ENCODE results near the gene ADGRG6.

Gene ADGRG6

DNA sequence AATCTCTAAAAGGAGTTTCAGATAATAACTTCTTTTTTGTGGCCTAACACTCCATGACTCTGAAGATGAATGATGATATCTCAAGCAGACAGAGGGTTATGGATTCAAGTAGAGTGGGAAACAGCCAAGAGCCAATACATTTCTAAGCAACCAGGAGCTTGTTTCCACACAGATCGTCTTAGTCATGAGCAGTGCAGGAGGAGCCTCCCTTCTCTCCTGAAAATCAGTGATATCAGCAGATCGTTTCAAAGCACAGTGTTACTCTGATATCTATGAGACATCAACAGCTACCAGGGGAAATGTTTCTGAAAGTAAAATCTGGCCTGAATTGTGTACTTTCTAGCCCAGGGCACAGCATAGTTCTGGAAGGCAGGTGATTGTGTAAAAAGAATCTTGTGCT, 11.5 kb downstream of the ADGRG6 start:
- no peak for DNase-seq (ENCODE audit: low read depth)

GRCh38 chr6:142316791-142317368, 15.1 kb downstream of the ADGRG6 start:
- TF ChIP-seq CTCF (IDR thresholded peaks at IDR 0.05; ENCODE audit: low read depth, low read length, missing control alignments): no peak
- H3K4me3 ChIP-seq (ENCODE audit: low read depth, low read length): no peak overlapping the region
- in situ Hi-C loops (cut with HindIII; ENCODE audit: low sequenced_read_pairs): no loop called here
- no peak for DNase-seq (ENCODE audit: low read depth)

More for the DNA sequence above, 11.5 kb downstream of the ADGRG6 start:
- H3K4me3 ChIP-seq (ENCODE audit: low read depth, low read length): no peak overlapping the region
- no peak for TF ChIP-seq CTCF (IDR thresholded peaks at IDR 0.05; ENCODE audit: low read depth, low read length, missing control alignments)
- in situ Hi-C loops (cut with HindIII; ENCODE audit: low sequenced_read_pairs): no loop called here

GRCh38 chr6:142318714-142319113, 16.9 kb downstream of the ADGRG6 start:
- DNase-seq (ENCODE audit: low read depth): no peak
- H3K4me3 ChIP-seq (ENCODE audit: low read depth, low read length): no peak overlapping the region
- no peak for TF ChIP-seq CTCF (IDR thresholded peaks at IDR 0.05; ENCODE audit: low read depth, low read length, missing control alignments)
- in situ Hi-C loops (cut with HindIII; ENCODE audit: low sequenced_read_pairs): no loop called here

- H3K4me3 ChIP-seq (ENCODE audit: low read depth, low read length): no peak overlapping the region
- DNase-seq (ENCODE audit: low read depth): no peak
- TF ChIP-seq CTCF (IDR thresholded peaks at IDR 0.05; ENCODE audit: low read depth, low read length, missing control alignments): no peak
- in situ Hi-C loops (cut with HindIII; ENCODE audit: low sequenced_read_pairs): no loop called here
Measured at GRCh38 chr6:142320366-142320765, 18.6 kb downstream of the ADGRG6 start.

DNA sequence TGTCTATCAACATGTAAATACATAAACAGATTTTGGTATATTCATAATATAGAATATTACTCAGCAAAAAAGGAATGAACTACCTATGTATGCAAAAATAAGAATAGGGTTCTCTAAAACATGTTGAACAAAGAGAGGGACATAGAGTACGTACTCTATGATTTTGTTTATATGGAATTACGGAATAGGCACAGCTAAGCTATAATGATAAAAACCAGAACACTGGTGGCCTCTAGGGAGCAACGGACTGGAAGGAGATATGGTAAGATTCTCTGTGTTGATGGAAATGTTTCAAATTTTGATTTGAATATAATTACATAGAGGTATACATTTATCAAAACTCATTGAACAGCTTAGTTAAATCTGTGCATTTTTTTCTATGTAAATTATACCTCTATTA, 19.6 kb downstream of the ADGRG6 start:
- no peak for DNase-seq (ENCODE audit: low read depth)
- no peak for TF ChIP-seq CTCF (IDR thresholded peaks at IDR 0.05; ENCODE audit: low read depth, low read length, missing control alignments)
- in situ Hi-C loops (cut with HindIII; ENCODE audit: low sequenced_read_pairs): no loop called here
- no peak overlapping the region for H3K4me3 ChIP-seq (ENCODE audit: low read depth, low read length)

GRCh38 chr6:142322066-142322465, 20.3 kb downstream of the ADGRG6 start:
- TF ChIP-seq CTCF (IDR thresholded peaks at IDR 0.05; ENCODE audit: low read depth, low read length, missing control alignments): no peak
- no peak overlapping the region for H3K4me3 ChIP-seq (ENCODE audit: low read depth, low read length)
- in situ Hi-C loops (cut with HindIII; ENCODE audit: low sequenced_read_pairs): no loop called here
- no peak for DNase-seq (ENCODE audit: low read depth)

Data from astrocyte of the cerebellum (primary cell).